Peyer's patch (tissue), 4 donors: ENCODE data around the gene PVALEF. TPM values are rescaled to one million over a fixed set of nuclear protein-coding genes. Genes with fewer than 3 reads are reported as not detected.

Experiments
- DNase-seq, 3 donors: peaks; one replicate each; pipeline ENCODE4 v3.0.0-alpha.2; 2017 to 2019
- H3K27ac ChIP-seq, 4 donors: fragments of 200-600 bp; sonication (generic); one replicate each; pipeline ENCODE4 v1.5.1; 2016 to 2019
- H3K27me3 ChIP-seq, 2 donors: fragments of 200-600 bp; sonication (generic); one replicate each; pipeline ENCODE4 v1.5.1; 2019
- H3K36me3 ChIP-seq, 3 donors: fragments of 200-600 bp; sonication (generic); one replicate each; pipeline ENCODE4 v1.5.1; 2016 to 2019
- H3K4me1 ChIP-seq, 4 donors: fragments of 200-600 bp; sonication (generic); one replicate each; pipeline ENCODE4 v1.5.1; 2016 to 2019
- H3K4me3 ChIP-seq, 4 donors: fragments of 200-600 bp; sonication (generic); 1 replicate in 3 of 4; 2 replicates in 1 of 4; pipeline ENCODE4 v1.5.1; 2016 to 2019; ENCODE audit warnings: mild to moderate bottlenecking in 1 of 4
- H3K9me3 ChIP-seq, 4 donors: fragments of 200-600 bp; sonication (generic); one replicate each; pipeline ENCODE4 v1.5.1; 2016 to 2019; ENCODE audit warnings: mild to moderate bottlenecking in 1 of 4
- CTCF ChIP-seq, 6 experiments: fragments of 450-650 bp in 4 of 6; fragments of 200-600 bp in 2 of 6; sonication (generic) in 1 of 6; IDR thresholded peaks; one replicate each; pipeline ENCODE4 v1.5.1; 2017 to 2019; ENCODE audit warnings: antibody characterized with exemption in 6 of 6, mild to moderate bottlenecking in 3 of 6, moderate library complexity in 1 of 6
- POLR2A ChIP-seq, 2 donors: fragments of 450-650 bp; IDR thresholded peaks; one replicate each; pipeline ENCODE4 v1.5.1; 2017; ENCODE audit warnings: antibody characterized with exemption in 2 of 2, mild to moderate bottlenecking in 2 of 2, moderate library complexity in 2 of 2
- total RNA-seq, 4 donors: library from RNA; depleted of rRNA; stranded (reverse); fragments of >200 nt; gene quantifications; one replicate each; pipeline ENCODE4 v1.1.0, GENCODE V29; 2016

PVALEF gene
- total RNA-seq, 4 donors from 2014 or later: not detected

GRCh38 chr17:81154961-81155360 is 10.3 kb upstream of the PVALEF start:
- no peaks in the 10 kb centered on the region for H3K27me3 ChIP-seq
- H3K4me3 ChIP-seq: no peak overlapping the region
- no peak overlapping the region for H3K27ac ChIP-seq
- no peaks in the 10 kb centered on the region for H3K9me3 ChIP-seq
- no peak for DNase-seq
- TF ChIP-seq CTCF (IDR thresholded peaks at IDR 0.05): no peak
- TF ChIP-seq POLR2A (IDR thresholded peaks at IDR 0.05): no peak
- no peaks in the 10 kb centered on the region for H3K36me3 ChIP-seq
- no peaks in the 10 kb centered on the region for H3K4me1 ChIP-seq

- no peak overlapping the region for H3K27ac ChIP-seq
- H3K4me1 ChIP-seq: peaks cover 0 to 4% (median 0%) of the 10 kb centered on the region in 4 donors
- no peaks in the 10 kb centered on the region for H3K27me3 ChIP-seq
- TF ChIP-seq CTCF (IDR thresholded peaks at IDR 0.05): no peak
- TF ChIP-seq POLR2A (IDR thresholded peaks at IDR 0.05): no peak
- no peak for DNase-seq
- no peaks in the 10 kb centered on the region for H3K36me3 ChIP-seq
- H3K9me3 ChIP-seq: no peaks in the 10 kb centered on the region
- no peak overlapping the region for H3K4me3 ChIP-seq
Observed at GRCh38 chr17:81156866-81157805, 8.2 kb upstream of the PVALEF start.

DNA sequence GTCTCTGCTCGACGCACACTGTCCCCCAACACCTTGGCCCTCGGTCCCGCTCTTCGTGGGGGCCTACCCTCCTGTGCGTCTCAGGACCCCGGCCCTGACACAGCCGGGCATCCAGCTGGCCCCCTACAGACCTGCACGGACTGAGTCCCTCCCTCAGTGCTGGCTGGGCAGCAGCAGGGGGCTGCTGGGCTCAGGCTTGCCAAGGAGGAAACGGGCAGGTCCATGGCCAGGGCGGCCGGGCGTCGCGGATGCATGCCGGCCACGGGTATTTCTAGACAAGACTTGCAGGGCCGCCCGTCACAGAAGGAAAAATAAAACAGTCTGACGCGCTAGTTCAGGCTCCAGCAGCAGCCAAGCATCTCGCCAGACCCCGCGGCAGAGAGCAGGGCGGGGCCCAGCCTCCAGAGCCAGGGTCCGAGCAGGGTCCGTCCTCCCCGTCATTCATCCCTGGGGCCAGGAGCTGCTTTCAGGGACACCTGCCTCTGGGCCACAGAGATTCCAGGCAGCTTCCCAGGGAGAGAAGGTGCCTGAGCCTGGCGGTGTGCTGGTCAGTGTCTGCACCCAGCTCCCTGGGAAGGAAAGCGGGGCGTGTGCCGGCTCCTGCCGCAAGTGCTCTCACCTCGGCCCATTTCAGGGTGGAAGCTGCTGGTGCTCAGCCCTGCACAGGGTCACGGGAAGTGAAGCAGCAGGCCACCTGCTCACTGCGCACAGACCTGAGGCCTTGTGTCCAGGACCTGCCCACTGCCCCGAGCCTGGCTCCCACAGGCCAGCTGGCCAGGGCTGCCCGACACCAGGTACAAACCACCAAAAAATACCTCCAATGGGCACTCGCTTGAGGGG is 7.2 kb upstream of the PVALEF start:
- no peak overlapping the region for H3K4me3 ChIP-seq
- H3K27ac ChIP-seq: no peak overlapping the region
- TF ChIP-seq CTCF (IDR thresholded peaks at IDR 0.05) (no peak), POLR2A (IDR thresholded peaks at IDR 0.05) (no peak)
- H3K9me3 ChIP-seq: no peaks in the 10 kb centered on the region
- DNase-seq: no peak
- peaks cover 0 to 4% (median 0%) of the 10 kb centered on the region in 4 donors for H3K4me1 ChIP-seq
- no peaks in the 10 kb centered on the region for H3K36me3 ChIP-seq
- H3K27me3 ChIP-seq: no peaks in the 10 kb centered on the region

DNA sequence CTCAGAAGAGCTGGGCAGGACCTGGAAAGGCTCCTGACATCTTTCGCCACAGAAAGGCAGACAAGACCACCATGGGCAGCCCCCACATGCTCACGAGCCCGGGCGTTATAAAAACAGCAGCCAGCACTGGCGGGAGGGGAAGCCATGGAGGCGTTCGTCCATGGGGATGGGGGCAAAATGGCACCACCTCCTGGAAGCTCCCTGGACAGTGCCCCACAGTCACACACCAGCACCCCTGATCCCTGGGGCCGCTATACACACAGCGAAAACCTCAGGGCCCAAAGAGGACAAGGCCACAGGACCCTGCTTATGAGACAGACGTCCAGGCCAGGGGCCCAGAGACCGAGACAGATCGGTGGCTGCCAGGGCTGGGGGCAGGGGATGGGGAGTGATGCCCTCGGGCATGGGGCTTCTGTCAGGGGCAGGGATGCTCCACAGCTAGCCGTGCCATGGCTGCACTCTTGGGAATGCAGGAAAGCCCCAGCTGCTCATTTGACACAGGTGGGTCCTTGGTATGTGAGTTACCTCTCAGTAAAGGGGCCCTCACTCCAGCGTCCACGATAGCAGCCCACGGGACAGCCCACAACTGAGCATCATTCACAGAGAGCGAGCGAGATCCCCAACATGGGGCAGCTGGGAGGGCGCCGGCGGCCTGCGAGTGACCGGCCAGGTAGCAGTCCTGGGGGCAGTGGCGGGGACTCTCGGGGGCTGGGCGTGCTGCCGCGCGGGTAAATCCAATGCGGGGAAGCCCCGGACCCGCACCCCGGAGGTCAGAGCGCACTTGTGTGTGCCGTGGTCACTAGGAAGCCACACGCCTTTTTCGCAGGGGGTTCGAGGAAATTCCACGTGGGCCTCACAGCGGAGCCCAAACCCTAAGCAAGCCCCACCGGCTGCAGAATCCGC is 6.4 kb upstream of the PVALEF start:
- no peak for TF ChIP-seq POLR2A (IDR thresholded peaks at IDR 0.05)
- TF ChIP-seq CTCF (IDR thresholded peaks at IDR 0.05): no peak
- Histone ChIP-seq H3K9me3 (no peaks in the 10 kb centered on the region), H3K27ac (no peak overlapping the region), H3K4me3 (no peak overlapping the region), H3K4me1 (peaks cover 0 to 4% (median 0%) of the 10 kb centered on the region in 4 donors), H3K27me3 (no peaks in the 10 kb centered on the region), H3K36me3 (no peaks in the 10 kb centered on the region)
- no peak for DNase-seq
